Measurements from ENCODE around the gene SIX5.
"Not testable (repeated sequence)": the region's sequence is repeated elsewhere in the genome, so short reads cannot be mapped to it uniquely, and the experiment has no call there.

Gene SIX5

DNA sequence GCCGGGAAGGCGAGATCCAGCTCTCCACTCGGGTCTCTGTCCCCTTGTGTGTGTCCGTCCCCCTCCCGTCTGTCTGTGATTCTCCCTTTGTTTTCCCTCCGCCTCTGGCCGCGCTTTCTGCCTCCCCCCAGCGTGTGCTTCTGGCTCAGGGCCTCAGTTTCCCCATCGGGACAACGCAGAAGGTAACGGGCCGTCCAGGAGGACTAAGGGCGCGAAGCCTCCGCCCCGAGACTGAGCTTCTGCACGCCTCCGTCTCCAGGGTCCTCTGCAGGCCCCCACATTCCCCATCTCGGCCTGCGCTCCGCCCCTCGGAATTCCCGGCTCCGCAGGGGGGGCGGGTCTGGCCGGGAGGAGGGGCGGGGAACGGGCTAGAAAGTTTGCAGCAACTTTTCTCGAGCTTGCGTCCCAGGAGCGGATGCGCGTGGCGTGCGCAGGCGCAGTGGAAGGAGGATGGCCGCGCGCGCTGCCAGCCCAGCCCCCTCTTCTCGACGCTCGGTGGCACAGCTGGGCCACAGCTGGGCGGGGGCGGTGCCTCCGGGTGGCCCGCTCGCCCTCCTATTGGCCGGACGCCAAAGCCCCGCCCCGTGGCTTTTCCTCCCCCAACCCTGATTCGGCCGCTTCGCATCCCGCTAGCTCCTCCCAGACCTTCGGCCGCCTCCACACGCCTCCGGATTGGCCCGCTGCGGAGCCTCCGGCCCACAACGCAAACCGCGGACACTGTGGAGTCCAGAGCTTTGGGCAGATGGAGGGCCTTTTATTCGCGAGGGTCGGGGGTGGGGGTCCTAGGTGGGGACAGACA, at the start of gene SIX5:
SIX5 (minus strand) TSS at position 269 of the 799 bp plus-strand sequence. CDS start 408 bp downstream, outside the sequence.
- peak; percentile 98 for DNase-seq

GRCh38 chr19:45817725-45818301, 48.8 kb upstream of the SIX5 start:
- no peak for DNase-seq

DNA sequence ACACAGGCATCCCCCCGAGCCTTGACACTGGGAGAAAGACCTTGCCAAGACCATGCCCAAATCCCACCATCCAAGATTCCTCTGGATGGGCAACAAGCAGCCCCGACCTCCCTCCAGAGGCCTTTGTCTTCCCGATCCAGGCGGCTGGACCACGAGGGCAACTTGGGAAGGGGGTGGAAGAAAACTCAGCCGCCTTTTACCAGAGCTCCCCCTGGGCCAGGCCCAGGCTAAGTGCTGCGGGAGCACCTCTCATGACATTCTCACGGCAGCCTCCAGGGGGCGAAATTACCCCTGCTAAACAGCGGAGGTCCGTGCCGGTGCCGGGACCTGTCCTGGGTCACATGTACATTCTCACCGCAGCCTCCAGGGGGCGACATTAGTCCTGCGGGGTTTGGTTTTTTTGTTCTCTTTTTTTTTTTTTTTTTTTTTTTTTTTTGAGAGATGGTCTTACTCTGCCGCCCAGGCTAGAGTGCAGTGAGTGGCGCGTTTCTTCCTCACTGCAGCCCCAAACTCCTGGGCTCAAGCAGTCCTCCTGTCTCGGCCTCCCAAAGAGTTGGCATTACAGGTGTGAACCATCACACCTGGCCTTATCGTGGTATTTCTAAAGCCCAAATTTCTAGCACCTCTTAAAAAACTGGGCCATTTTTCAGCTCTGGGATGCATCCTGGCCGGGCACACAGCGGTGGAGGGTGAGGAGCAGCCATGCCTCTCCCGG, 48.1 kb upstream of the SIX5 start:
- DNase-seq, result peak; percentile 98 to 99

- DNase-seq, result no peak
These were observed 47.4 kb upstream of the SIX5 start for GRCh38 chr19:45816236-45817009.

- DNase-seq, result no peak
These were observed 46.6 kb upstream of the SIX5 start for GRCh38 chr19:45815481-45816216.

DNA sequence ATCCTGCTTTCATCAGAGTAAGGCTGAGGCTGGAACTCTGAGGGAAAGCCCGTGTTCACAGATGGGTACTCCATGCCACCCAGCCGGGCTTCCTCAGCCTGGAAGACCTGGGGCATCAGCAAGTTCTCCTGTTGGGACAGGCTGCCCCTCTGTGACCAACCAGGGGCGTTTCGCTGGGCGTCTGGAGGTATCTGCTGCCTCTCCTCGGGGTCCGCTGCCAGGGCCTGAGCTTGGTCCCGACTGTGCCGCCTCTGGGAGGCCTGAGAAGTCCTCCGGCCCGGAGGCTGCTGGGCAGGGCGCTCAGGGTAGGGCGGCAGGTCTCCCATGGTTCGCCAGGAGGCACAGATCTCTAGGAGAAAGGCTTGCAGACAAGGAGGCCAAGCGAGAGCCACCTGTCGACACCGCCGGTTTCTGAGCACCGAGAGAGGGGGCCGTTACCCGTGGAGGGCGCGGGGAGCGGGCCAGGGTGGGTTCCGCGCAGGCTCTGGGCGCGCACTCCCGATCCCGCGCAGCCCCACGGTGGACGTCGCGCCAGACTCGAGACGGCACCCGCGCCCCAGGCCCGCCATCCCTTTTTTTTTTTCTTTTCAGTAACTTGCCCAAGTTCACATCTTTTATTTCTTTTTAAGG, 45.9 kb upstream of the SIX5 start, which contains the start of gene RSPH6A:
RSPH6A (minus strand) TSS at position 458 of the 630 bp plus-strand sequence; CDS start at position 326, 132 bp downstream.
- no peak for DNase-seq

DNA sequence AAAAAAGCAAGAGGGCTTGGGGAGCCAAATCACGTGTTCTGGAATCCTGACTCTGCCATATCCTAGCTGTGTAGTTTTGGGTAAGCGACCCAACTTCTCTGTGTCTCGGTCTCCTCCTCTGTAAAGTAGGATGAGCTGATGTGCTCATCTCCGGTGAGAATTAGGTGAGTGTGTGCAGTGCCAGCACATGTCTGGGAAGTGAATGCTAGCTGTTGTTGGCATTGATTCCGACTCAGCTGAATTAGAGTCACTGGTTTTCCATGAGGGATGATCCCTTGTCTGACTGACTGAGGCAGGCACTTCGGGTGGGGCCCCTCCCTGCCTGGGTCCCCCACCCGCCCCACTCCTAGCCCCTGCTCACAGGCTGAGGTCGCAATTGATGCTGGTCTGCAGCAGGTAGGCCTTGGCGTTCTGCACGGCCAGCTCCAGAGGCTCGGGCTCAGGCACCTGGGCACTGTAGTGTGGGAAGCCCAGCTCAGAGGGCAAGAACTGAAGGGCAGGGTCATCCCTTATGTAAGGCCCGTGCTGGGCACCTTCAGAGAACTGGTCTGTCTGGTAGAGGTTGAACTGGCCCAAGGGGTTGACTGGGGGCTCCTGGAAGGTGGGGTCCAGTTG, 45.2 kb upstream of the SIX5 start:
- DNase-seq, result no peak

GRCh38 chr19:45812297-45812696, 43.2 kb upstream of the SIX5 start:
- no peak for DNase-seq

- DNase-seq, result no peak
These were observed 40.6 kb upstream of the SIX5 start for GRCh38 chr19:45809643-45810159.

GRCh38 chr19:45805719-45806118, 36.7 kb upstream of the SIX5 start:
- DNase-seq, result no peak

GRCh38 chr19:45804959-45805230, 35.8 kb upstream of the SIX5 start:
- no peak for DNase-seq

- DNase-seq, result no peak
These were observed 35.3 kb upstream of the SIX5 start for GRCh38 chr19:45804140-45804958.

DNA sequence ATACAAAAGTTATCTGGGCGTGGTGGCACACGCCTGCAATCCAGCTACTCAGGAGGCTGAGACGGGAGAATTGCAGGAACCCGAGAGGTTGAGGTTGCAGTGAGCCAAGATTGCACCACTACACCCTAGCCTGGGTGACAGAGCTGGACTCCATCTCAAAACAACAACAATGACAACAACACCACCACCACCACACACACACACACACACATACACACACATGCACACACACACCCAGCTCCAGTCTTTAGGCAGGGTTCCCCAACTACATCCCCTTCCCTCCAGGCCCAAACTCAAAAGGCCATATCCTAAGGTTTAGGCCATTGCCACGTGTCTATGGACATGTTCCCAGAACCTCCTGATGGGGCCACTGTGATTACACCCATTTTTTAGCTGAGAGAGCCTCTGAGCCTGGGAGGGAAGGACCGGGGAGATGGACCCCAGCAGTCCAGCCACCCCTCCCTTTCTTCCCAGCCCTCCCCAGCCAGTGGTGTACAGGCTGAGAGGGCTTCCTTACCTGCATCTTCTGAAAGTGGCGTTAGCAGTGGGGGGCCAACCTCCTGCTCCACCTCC, 32.6 kb upstream of the SIX5 start:
- no peak for DNase-seq

DNA sequence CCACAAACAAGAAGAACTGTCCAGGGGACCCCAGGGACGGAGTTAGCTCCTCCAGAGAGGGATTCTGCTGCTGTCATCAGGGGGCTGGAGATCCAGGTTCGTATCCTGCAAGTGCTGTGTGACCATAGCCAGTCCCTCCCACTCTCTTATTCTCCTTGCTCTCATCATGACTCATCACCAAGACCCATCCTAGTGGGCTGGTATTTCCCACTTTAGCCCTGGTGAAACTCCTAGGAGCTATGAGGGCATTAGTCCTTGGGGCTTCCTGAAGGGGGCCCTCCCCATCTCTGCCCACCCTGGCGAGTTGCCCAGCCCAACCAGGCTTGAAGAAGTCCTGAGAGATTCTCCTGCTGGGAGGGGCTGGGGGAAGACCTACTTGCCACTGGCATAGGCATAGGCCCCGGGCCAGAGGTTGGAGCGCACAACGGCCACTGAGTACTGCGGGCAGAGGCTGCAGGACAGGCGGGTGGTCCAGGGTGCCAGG, 31.1 kb upstream of the SIX5 start:
- no peak for DNase-seq

GRCh38 chr19:45799541-45799940, 30.5 kb upstream of the SIX5 start:
- not testable (repeated sequence) for DNase-seq

DNA sequence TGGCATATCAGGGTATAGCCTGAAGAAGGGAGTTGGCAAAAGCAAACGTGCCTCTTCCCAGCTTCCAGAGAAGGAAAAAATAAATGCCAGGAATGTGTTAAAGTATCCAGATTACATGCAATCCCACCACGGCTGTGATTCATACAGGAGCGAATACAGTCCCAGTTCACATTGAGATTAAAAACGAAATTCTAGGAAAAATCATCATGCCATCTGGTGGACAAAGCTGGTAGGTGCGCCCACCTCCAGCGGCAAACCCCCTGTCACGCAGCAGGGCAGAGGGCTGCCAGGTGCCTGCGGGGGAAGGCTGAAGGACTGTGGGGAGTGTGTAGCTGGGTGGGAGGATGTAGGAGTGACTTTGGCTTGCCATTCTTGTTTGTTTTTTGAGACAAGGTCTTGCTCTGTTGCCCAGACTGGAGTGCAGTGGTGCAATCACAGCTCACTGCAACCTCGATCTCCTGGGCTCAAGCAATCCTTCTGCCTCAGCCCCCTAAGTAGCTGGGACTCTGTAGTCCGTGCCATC, 30.0 kb upstream of the SIX5 start:
- peak; percentile 64 to 72 for DNase-seq

- no peak for DNase-seq
These were observed 25.6 kb upstream of the SIX5 start for GRCh38 chr19:45794627-45795026.

GRCh38 chr19:45793876-45794275, 24.8 kb upstream of the SIX5 start:
- DNase-seq, result no peak

DNA sequence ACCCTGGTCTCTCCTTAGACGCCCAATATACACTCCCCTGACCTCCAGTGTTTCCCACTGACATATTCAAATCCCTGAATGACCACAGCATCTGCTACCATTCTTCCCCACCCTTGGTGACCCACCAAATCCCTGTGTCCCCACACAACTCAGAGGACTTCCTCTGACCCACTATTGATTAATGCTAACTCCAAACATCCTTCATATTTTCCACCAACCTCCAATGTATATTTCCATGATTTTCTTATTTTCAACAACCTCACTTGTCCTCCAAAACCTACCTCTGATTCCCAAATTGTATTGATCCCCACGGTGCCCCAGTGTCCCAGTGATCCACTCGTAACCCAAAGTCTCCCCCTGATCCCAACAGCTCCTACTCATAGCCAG, 24.1 kb upstream of the SIX5 start:
- no peak for DNase-seq
